GM18951 (cell line): ENCODE measurements around the gene ANO2.

Experiments
- POLR2A ChIP-seq: IDR thresholded peaks from 4 replicates; pipeline ENCODE4 v1.6.1; 2011; ENCODE audit warnings: mild to moderate bottlenecking; ENCODE audit not compliant: insufficient read length, insufficient read depth; ENCODE audit errors: extremely low read depth
- in situ Hi-C: fragments of 300-500 bp; cut with MboI; formaldehyde crosslinking; loops from one replicate; pipeline ENCODE4 v1.12.0; 2022; ENCODE audit warnings: low sequenced_read_pairs, mixed read lengths, inconsistent platforms; ENCODE audit not compliant: unreplicated experiment

ANO2 gene

GRCh38 chr12:5971194-5971850 is 26.3 kb upstream of the ANO2 start:
- in situ Hi-C loops = no loop called here
- TF ChIP-seq POLR2A = no peak

- no peak for TF ChIP-seq POLR2A
- in situ Hi-C loops = no loop called here
Measured at GRCh38 chr12:5969974-5970690, 25.1 kb upstream of the ANO2 start.

GRCh38 chr12:5969156-5969973 is 24.3 kb upstream of the ANO2 start:
- TF ChIP-seq POLR2A = no peak
- in situ Hi-C loops = no loop called here

- in situ Hi-C loops = no loop called here
- no peak for TF ChIP-seq POLR2A
Measured at GRCh38 chr12:5967645-5968415, 22.8 kb upstream of the ANO2 start.

- in situ Hi-C loops = no loop called here
- no peak for TF ChIP-seq POLR2A
Measured at GRCh38 chr12:5966486-5967095, 21.5 kb upstream of the ANO2 start.

- in situ Hi-C loops = no loop called here
- no peak for TF ChIP-seq POLR2A
Measured at GRCh38 chr12:5965950-5966383, 20.9 kb upstream of the ANO2 start.

GRCh38 chr12:5964913-5965900 is 20.1 kb upstream of the ANO2 start:
- in situ Hi-C loops = no loop called here
- TF ChIP-seq POLR2A = no peak

- TF ChIP-seq POLR2A = no peak
- in situ Hi-C loops = no loop called here
Measured at GRCh38 chr12:5963515-5963914, 18.5 kb upstream of the ANO2 start.

- TF ChIP-seq POLR2A = no peak
- in situ Hi-C loops = no loop called here
Measured at GRCh38 chr12:5960783-5961182, 15.7 kb upstream of the ANO2 start.

- in situ Hi-C loops = no loop called here
- no peak for TF ChIP-seq POLR2A
Measured at GRCh38 chr12:5956987-5957386, 11.9 kb upstream of the ANO2 start.

GRCh38 chr12:5954661-5955060 is 9.6 kb upstream of the ANO2 start:
- no peak for TF ChIP-seq POLR2A
- in situ Hi-C loops = no loop called here
